Prostate gland (tissue), 2 donors: ENCODE measurements around the gene LRRC26.

ENCODE experiments used
- POLR2A ChIP-seq: fragments of 450-650 bp; IDR thresholded peaks from one replicate; pipeline ENCODE4 v1.6.1; 2016; ENCODE audit warnings: antibody characterized with exemption, mild to moderate bottlenecking
- TF ChIP-seq, protein P1 (sequence below), 4 experiments: fragments of 200-600 bp in 2 of 4; fragments of 450-650 bp in 2 of 4; sonication (generic) in 2 of 4; IDR thresholded peaks; 1 replicate in 3 of 4; 2 replicates in 1 of 4; pipeline ENCODE4 v1.5.1; 2016 to 2019; ENCODE audit warnings: antibody characterized with exemption in 4 of 4, mild to moderate bottlenecking in 2 of 4, moderate library complexity in 2 of 4

DNA sequence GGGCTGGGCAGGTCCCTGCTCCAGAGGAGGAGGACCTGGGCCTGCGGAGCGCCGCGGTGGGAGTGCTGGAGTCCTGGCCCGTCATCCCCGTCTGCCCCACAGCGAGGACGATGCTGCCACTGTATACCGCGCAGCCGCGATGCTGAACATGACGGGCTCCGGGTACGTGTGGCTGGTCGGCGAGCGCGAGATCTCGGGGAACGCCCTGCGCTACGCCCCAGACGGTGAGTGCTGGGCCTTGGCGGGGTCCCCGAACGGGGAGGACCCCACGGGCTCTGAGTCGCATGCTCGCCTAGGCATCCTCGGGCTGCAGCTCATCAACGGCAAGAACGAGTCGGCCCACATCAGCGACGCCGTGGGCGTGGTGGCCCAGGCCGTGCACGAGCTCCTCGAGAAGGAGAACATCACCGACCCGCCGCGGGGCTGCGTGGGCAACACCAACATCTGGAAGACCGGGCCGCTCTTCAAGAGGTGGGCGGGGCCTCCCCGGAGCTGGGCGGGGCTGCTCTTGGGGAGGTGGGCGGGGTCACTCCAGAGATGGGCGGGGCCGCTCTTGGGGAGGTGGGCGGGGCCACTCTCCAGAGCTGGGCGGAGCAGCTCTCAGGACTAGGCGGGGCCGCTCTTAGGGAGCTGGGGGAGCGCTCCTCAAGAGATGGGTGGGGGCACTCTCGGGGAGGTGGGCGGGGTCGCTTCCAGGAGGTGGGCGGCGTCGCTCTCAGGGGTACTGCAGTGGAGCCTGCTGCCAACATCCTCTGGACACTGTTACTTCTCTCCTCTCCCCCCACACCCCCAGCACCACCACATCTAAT, 13.1 kb downstream of the LRRC26 start:
- TF ChIP-seq, protein P1, sequence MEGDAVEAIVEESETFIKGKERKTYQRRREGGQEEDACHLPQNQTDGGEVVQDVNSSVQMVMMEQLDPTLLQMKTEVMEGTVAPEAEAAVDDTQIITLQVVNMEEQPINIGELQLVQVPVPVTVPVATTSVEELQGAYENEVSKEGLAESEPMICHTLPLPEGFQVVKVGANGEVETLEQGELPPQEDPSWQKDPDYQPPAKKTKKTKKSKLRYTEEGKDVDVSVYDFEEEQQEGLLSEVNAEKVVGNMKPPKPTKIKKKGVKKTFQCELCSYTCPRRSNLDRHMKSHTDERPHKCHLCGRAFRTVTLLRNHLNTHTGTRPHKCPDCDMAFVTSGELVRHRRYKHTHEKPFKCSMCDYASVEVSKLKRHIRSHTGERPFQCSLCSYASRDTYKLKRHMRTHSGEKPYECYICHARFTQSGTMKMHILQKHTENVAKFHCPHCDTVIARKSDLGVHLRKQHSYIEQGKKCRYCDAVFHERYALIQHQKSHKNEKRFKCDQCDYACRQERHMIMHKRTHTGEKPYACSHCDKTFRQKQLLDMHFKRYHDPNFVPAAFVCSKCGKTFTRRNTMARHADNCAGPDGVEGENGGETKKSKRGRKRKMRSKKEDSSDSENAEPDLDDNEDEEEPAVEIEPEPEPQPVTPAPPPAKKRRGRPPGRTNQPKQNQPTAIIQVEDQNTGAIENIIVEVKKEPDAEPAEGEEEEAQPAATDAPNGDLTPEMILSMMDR (IDR thresholded peaks at IDR 0.05): no peak
- no peak for TF ChIP-seq POLR2A
